ENCODE measurements around the gene THSD7A. TPM values are rescaled to one million over a fixed set of nuclear protein-coding genes. Genes with fewer than 3 reads are reported as not detected.

The THSD7A gene
- total and polyA plus RNA-seq, 2 donors from 2014 or later = 5.1 to 24.3 TPM

- intact Hi-C loops (cut with DNase I) = no loop called here
- no peak for FAIRE-seq
Measured at GRCh38 chr7:11747715-11748485, 84.1 kb downstream of the THSD7A start.

GRCh38 chr7:11746591-11746990 lies 85.4 kb downstream of the THSD7A start:
- TF ChIP-seq CTCF (IDR thresholded peaks at IDR 0.05; ENCODE audit: borderline replicate concordance, extremely low read depth, insufficient read depth) = no peak

More at GRCh38 chr7:11747715-11748485, 84.1 kb downstream of the THSD7A start:
- Histone ChIP-seq H3K9ac (ENCODE audit: low read length in 3 of 3) (no peak overlapping the region), H3K27me3 (ENCODE audit: control insufficient read depth, insufficient read depth, low read length) (no peaks in the 10 kb centered on the region), H3K4me1 (ENCODE audit: control insufficient read depth in 2 of 3, insufficient read depth in 2 of 3, low read depth in 1 of 3, low read length in 3 of 3) (no peaks in the 10 kb centered on the region), H3K27ac (ENCODE audit: low read depth in 2 of 2, low read length in 2 of 2) (no peak overlapping the region), H3K4me3 (ENCODE audit: low read length in 3 of 3) (no peak overlapping the region), H3K9me3 (ENCODE audit: control insufficient read depth in 2 of 3, insufficient read depth in 1 of 3, low read length in 3 of 3) (no peaks in the 10 kb centered on the region), H3K36me3 (ENCODE audit: control insufficient read depth in 2 of 3, insufficient read depth in 3 of 3, low read length in 3 of 3) (no peaks in the 10 kb centered on the region)
- no peak for TF ChIP-seq CTCF (IDR thresholded peaks at IDR 0.05; ENCODE audit: borderline replicate concordance, extremely low read depth, insufficient read depth)
- DNase-seq = peak in 1 of 5 donors; percentile 14

GRCh38 chr7:11743548-11743947 lies 88.5 kb downstream of the THSD7A start:
- no peak for TF ChIP-seq CTCF (IDR thresholded peaks at IDR 0.05; ENCODE audit: borderline replicate concordance, extremely low read depth, insufficient read depth)
- no peak overlapping the region for H3K27ac ChIP-seq (ENCODE audit: low read depth in 2 of 2, low read length in 2 of 2)
- no peaks in the 10 kb centered on the region for H3K4me1 ChIP-seq (ENCODE audit: control insufficient read depth in 2 of 3, insufficient read depth in 2 of 3, low read depth in 1 of 3, low read length in 3 of 3)
- FAIRE-seq (no peak), DNase-seq (peak in 1 of 5 donors; percentile 61)
- no peak overlapping the region for H3K9ac ChIP-seq (ENCODE audit: low read length in 3 of 3)
- H3K36me3 ChIP-seq (ENCODE audit: control insufficient read depth in 2 of 3, insufficient read depth in 3 of 3, low read length in 3 of 3) = no peaks in the 10 kb centered on the region
- no peaks in the 10 kb centered on the region for H3K27me3 ChIP-seq (ENCODE audit: control insufficient read depth, insufficient read depth, low read length)
- intact Hi-C loops (cut with DNase I) = no loop called here
- no peak overlapping the region for H3K4me3 ChIP-seq (ENCODE audit: low read length in 3 of 3)
- no peaks in the 10 kb centered on the region for H3K9me3 ChIP-seq (ENCODE audit: control insufficient read depth in 2 of 3, insufficient read depth in 1 of 3, low read length in 3 of 3)

More at GRCh38 chr7:11746591-11746990, 85.4 kb downstream of the THSD7A start:
- Histone ChIP-seq H3K36me3 (ENCODE audit: control insufficient read depth in 2 of 3, insufficient read depth in 3 of 3, low read length in 3 of 3) (no peaks in the 10 kb centered on the region), H3K9me3 (ENCODE audit: control insufficient read depth in 2 of 3, insufficient read depth in 1 of 3, low read length in 3 of 3) (no peaks in the 10 kb centered on the region), H3K4me1 (ENCODE audit: control insufficient read depth in 2 of 3, insufficient read depth in 2 of 3, low read depth in 1 of 3, low read length in 3 of 3) (no peaks in the 10 kb centered on the region), H3K27me3 (ENCODE audit: control insufficient read depth, insufficient read depth, low read length) (no peaks in the 10 kb centered on the region), H3K27ac (ENCODE audit: low read depth in 2 of 2, low read length in 2 of 2) (no peak overlapping the region), H3K4me3 (ENCODE audit: low read length in 3 of 3) (no peak overlapping the region), H3K9ac (ENCODE audit: low read length in 3 of 3) (no peak overlapping the region)
- intact Hi-C loops (cut with DNase I) = no loop called here
- FAIRE-seq (no peak), DNase-seq (no peak)
